Hematopoietic multipotent progenitor cell treated with erythropoietin and hydrocortisone succinate and interleukin-3 and kit ligand, for 4 days (in vitro differentiated cells): ENCODE results near the gene PDE4D.
"Not testable (repeated sequence)": the region's sequence is repeated elsewhere in the genome, so short reads cannot be mapped to it uniquely, and the experiment has no call there.

ENCODE experiments used
- DNase-seq: peaks from one replicate; pipeline ENCODE4 v3.0.0-alpha.2; 2015

Gene PDE4D

DNA sequence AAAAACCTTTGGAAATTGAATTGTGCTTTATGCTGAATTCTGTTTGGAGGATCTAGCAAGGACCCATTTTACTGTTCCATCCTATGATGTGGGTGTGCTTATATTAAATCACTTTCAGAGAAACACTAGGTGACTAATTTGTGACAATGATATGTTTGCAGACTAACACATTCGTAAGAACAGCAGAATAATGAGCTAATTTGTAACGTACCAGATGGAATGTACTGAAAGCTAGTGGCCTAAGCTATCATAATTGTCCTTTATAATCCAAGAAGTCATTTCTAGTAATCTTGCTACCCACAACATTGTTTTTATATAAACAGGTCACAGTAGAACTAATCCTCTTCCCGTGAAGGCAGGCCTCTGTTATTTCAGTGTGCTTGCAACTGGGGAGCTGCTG is 292.5 kb downstream of the PDE4D start:
- no peak for DNase-seq

GRCh38 chr5:59600153-59600552 is 293.4 kb downstream of the PDE4D start:
- no peak for DNase-seq

GRCh38 chr5:59599729-59600128 is 293.8 kb downstream of the PDE4D start:
- no peak for DNase-seq

- no peak for DNase-seq
Measured at GRCh38 chr5:59598547-59598874, 295.0 kb downstream of the PDE4D start.

- no peak for DNase-seq
Measured at GRCh38 chr5:59597690-59598546, 295.6 kb downstream of the PDE4D start.

DNA sequence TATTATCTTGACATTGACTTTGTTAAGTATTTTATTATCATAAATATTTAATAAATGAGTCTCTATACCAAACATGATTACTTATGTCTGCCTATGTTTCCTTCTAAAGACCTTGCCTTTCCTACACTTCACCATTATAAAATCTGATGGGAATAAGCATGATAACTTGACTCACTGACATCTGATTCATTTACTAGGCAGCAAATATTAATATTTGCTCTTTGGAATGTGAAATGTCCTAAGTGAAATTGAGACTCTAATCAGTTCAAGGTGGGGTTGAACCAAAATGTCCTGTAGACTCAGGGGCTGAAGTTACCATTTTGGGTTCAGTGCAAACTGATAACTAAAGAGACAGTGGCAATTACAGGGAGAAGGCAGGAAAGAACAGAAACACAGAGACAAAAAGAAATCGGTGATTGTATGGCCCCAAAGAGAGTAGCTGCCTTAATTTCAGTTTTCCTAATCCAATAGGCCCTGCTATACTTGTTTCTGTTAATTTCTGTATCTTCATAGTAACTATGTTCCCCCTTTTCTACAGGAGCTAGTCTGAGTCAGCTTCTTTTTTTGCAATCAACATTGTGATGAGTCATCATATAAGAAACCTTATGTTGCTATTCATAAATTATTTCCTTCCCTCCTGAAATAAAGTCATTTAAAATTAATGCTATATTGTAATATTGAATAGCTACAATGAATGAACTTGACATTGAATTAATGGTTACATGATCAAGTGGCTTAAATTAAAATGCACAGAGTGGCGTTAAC is 296.8 kb downstream of the PDE4D start:
- DNase-seq, result peak; percentile 70

DNA sequence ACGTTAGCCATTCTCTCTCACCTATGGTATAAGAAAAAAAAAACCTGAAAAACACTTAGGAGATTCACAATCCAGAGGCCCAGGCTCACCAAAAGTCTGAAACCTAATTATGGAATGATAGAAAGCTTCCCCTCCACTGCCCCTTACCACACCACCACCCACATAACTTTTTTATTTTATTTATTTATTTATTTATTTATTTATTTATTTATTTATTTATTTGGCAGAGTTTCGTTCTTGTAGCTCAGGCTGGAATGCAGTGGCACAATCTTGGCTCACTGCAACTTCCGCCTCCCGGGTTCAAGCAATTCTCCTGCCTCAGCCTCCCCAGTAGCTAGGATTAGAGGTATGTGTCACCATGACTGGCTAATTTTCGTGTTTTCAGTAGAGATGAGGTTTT is 299.4 kb downstream of the PDE4D start:
- not testable (repeated sequence) for DNase-seq

DNA sequence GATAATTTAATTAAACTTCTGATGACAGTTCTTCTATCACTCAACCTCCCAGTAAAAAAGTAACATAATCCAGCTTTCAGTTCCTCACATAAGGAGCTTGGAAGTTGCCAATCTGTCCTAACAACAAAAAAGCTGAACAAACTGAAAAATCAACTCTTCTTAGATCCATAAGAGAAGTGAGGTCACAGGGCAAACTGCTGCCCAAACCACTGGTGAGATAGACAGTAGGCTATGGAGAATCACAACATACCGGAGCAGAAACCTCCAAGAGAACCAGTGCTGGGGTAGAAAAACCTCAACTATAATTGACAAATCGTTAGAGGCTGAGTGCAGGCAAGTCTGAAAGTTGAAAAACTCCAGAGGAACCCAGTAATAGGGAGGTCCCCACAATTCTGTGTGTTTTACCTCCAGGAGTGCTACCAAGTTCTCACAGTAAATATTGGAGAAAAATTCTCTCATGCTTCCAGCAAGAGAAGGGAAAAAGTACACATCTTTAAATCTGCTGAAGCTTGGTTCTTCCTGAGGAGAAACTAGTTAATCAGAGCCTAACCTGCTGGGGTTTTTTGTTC is 300.0 kb downstream of the PDE4D start:
- DNase-seq, result no peak

DNA sequence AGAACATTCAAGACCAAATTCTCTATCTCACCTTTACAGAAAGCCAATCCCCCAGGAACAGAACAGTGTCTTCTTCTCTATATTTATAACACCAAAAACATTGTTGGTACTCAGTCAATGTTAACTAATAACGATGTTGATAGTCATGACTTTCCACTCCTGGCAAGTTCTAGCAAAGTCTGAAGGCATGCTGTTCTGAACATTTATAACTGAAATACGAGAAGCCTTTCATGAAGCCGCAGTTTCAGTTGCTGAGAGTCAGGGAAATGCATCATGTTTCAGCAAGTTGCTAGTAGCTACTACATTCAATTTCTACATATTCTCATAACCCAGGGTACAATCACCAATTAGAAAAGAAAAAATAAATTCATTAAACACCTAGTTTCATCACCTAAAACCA is 301.4 kb downstream of the PDE4D start:
- no peak for DNase-seq

- no peak for DNase-seq
Measured at GRCh38 chr5:59591162-59591561, 302.4 kb downstream of the PDE4D start.

GRCh38 chr5:59588922-59589321 is 304.6 kb downstream of the PDE4D start:
- no peak for DNase-seq

DNA sequence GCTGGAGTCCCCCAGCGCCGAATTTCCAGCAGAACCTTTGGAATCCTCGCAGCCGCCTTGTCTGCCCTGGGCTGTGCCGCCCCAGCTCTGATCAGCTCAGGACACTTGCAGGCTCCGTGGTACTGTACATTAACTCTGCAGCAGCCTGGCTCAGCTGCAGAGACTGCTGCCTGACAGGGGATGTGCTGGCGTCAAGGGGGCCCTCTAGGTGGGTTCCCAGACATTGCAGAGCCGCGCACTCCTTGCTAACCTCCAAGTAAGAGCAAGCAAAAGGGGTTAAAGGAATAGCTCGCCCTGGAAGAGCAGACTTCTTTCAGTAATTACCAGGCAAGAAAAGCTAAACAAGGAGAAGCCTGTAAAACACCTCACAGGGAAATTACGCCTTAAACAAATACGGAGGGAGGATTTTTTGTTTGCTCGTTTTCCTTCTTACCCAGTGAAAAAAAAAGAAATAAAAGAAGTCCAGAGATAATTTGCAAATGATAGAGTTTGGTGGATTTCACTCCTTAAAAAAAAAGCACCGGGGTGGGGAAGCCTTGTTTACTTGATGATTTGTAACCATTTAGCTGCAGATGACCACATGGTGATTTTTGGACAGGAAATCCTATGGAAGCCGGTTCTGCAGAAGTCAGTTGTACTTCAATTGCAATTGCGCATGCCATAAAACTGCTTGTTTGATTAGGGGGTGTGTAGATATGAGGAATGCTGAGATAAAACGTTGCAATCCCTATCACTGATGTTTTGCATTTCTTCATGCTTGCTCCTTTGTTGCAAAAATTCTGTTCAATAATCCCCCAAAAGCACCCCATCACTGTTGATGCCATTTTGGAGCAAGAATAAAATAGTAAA is 305.8 kb downstream of the PDE4D start:
- peak; percentile 61 for DNase-seq

DNA sequence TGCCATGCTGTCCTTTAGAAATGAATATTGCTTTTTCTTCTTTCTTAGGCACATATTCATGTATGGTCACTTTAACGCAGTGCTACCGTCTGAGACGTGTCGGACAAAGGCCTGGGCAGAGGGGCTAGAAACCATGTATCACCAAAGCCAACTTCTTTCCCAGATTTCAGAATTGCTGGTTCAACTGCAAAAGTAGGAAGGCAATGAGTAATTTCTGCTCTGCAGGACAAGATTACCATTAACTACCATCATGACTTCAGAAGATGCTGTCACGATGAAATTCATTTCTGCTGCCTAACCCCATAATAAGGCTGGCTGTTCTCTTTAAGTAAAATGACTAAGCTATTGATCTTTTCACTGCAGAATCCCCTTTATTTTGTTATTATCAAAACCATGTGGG is 306.7 kb downstream of the PDE4D start:
- no peak for DNase-seq

GRCh38 chr5:59584858-59585846 is 308.4 kb downstream of the PDE4D start:
- DNase-seq, result no peak

DNA sequence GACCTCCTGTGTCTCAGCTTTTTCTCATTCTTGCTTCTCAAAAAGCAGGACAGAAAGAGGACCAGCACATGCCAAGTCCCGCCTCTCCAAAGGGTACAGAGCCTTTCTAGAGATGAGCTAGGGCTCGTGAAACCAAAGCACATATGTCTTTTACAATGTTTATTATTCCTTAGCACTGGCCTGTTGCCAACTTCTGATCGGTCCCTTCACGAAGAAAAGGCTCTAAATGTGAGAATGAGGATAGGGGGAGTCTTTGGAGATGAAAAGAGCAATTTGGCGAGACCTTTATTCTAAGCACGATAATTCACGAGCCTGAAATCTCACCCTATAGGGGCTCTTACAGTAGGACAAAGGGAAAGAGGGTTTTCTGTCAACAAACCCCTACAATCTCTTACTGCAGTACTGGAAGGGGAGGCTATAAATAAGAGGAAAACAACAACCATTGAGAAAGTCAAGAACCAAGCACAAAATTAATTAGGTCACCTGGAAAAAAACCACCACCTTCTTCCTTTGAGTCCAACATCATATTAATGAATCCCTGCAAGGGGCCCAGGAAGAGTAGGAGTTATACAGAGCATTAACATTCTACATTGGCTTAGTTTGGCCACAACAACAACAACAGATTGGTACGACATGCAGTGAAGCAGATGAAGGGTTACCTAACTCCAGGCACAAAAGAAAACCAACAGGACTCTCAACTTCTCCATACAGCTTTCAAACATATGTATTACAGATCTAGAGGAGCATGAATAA is 309.5 kb downstream of the PDE4D start:
- no peak for DNase-seq

DNA sequence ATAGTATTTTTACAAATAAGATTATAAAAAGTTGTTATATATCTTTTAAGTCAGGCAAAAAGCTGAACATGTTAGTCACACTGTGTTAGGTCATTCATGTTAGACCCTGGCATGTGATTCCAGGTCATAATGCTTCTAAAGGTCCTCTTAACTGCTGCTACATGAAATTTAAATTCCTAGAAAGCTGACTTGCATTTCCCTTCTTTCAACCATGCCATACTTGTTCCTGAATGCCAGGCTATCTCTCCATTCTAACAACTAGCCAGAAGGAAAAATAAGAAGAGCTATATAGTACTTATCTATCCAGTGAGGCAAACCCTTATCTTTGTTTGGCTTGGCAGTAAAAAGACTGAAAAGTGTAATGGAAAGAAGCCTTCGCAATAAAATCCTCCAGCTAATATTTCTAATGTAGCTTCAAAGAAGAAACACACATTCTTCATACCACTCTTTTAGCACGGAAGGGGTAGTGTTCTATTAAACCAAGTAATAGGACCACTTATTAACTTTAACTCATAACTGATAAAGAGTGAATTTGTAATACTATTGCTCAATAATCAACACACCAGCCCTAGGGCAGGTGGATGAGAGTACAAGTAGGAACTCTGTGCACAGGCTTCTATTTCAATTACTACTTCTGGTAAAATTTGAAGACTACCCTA is 310.2 kb downstream of the PDE4D start:
- DNase-seq, result no peak

DNA sequence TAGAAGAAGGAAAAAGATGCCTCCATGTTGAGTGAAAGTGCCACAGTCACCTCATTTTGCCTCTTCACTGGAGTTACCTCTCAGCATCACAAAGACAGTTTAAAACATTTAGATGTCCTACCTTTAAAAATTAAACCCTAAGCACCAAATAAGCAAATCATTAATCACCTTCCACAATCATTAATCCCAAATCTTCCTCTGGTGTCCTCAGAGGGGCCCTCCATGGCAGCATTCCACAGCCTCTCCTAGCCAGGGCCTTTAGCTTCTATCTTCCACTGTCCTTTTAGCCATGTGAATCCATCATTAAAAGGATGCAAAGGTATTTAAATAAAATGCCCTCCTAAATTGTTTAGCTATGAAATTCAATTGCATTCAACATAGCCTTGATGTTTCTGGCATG is 310.8 kb downstream of the PDE4D start:
- DNase-seq, result no peak

DNA sequence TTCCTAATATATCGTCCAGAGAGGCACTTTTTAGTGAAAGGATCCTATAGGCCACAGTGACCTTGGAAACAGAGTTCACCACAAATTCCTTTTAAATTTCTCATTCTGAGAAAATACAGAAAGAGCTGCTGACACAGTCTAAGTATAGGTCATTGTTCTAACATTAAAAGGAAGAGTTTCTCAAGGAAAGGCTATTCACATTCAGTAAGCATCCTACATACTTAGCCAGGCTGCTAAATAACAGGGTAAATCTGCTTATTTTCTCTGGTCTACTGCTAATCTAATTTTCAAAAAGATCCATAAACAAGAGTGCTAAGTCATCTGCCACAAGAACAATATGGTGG is 313.7 kb downstream of the PDE4D start:
- DNase-seq, result no peak

- DNase-seq, result no peak
Measured at GRCh38 chr5:59579101-59579823, 314.3 kb downstream of the PDE4D start.

GRCh38 chr5:59577485-59577884 is 316.0 kb downstream of the PDE4D start:
- no peak for DNase-seq
